Measurements from ENCODE around the gene BNC1.

DNA sequence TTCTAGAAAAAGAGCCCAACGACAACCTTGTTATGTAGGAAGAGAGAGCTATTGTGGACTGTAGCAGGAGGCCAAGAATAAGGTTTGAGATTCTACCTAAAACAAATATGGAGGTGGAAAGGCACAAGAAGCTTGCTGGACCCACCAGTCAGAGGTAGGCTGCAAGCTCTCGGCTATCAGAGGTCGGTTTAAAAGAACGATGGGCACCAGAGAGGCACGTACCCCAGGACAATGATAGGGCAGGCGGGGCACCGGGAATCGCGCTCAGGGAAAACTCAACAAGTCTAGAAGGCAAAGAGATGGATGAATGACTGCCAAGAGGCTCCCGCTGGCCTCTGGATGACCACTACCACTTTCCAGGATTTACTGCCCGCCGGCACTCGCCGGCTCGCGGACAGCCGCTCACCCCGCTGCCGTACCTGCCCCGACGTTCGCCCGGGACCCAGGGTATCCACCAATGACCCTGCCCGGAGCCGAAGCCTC, 77.9 kb downstream of the BNC1 start:
- TF ChIP-seq POLR2A (IDR thresholded peaks at IDR 0.05; ENCODE audit: low read length) (no peak), GATA1 (IDR thresholded peaks at IDR 0.05; ENCODE audit: low read depth, low read length) (no peak)

All from erythroblast (primary cell).